H1 (cell line): Measurements from ENCODE around the gene HEPHL1. TPM values are rescaled to one million over a fixed set of nuclear protein-coding genes. Genes with fewer than 3 reads are reported as not detected.
"Not testable (repeated sequence)": the region's sequence is repeated elsewhere in the genome, so short reads cannot be mapped to it uniquely, and the experiment has no call there.

Source experiments
- CTCF ChIA-PET: fragments of 300-600 bp; sonication (Branson Sonifier 250); formaldehyde crosslinking; loops from one replicate; lab custom pipeline; 2021; ENCODE audit not compliant: partially characterized antibody; lab: Charles Lee
- POLR2A ChIA-PET: fragments of 300-600 bp; sonication (Branson Sonifier 250); formaldehyde crosslinking; loops from one replicate; lab custom pipeline; 2021; ENCODE audit warnings: inconsistent platforms; ENCODE audit not compliant: partially characterized antibody; lab: Charles Lee
- DNase-seq, 2 experiments: peaks; one replicate each; pipeline versions ENCODE4 v3.0.0 to v3.0.0-alpha.2; 2010 to 2022; ENCODE audit warnings: low spot score in 2 of 2, low read depth in 1 of 2, mixed read lengths in 1 of 2
- FAIRE-seq: peaks from 2 replicates; lab custom pipeline; 2011; peaks lifted over from hg19 to GRCh38; lab: Jason Lieb, UNC
- H2AFZ ChIP-seq: 2 replicates; pipeline ENCODE4 v1.8.1; 2012; ENCODE audit warnings: low read length, inconsistent platforms
- H2AK5ac ChIP-seq: 2 replicates; pipeline ENCODE4 v1.6.1; 2013; ENCODE audit warnings: low read depth, low read length
- H2BK120ac ChIP-seq: replicated peaks from 2 replicates; pipeline ENCODE3; 2013; ENCODE audit warnings: low read depth, low read length, inconsistent platforms
- H2BK12ac ChIP-seq: 2 replicates; pipeline ENCODE4 v1.6.1; 2013; ENCODE audit warnings: low read depth, low read length
- H2BK15ac ChIP-seq: 2 replicates; pipeline ENCODE4 v1.6.1; 2013; ENCODE audit warnings: low read length
- H2BK20ac ChIP-seq: 2 replicates; pipeline ENCODE4 v1.6.1; 2013; ENCODE audit warnings: low read length
- H2BK5ac ChIP-seq: 2 replicates; pipeline ENCODE4 v1.6.1; 2013; ENCODE audit warnings: low read depth, low read length
- H3K14ac ChIP-seq: 2 replicates; pipeline ENCODE4 v1.6.1; 2013; ENCODE audit warnings: inconsistent platforms; ENCODE audit not compliant: insufficient read length
- H3K18ac ChIP-seq: 2 replicates; pipeline ENCODE4 v1.6.1; 2013; ENCODE audit warnings: low read length; ENCODE audit errors: extremely low read depth
- H3K23ac ChIP-seq: 2 replicates; pipeline ENCODE4 v1.6.1; 2013; ENCODE audit warnings: inconsistent platforms; ENCODE audit not compliant: insufficient read length
- H3K23me2 ChIP-seq: 2 replicates; pipeline ENCODE4 v1.6.1; 2013; ENCODE audit warnings: low read depth, low read length
- H3K27ac ChIP-seq: 2 replicates; pipeline ENCODE4 v1.6.1; 2011; ENCODE audit warnings: low read depth, low read length, inconsistent platforms
- H3K27me3 ChIP-seq, 4 experiments: replicated peaks in 1 of 4; 1 replicate in 1 of 4; 2 replicates in 3 of 4; pipeline versions ENCODE4 v1.6.1 to v1.8.1; 2011 to 2013; ENCODE audit warnings: low read length in 3 of 4, mild to moderate bottlenecking in 3 of 4, inconsistent platforms in 2 of 4, mixed read lengths in 2 of 4, moderate library complexity in 1 of 4; ENCODE audit not compliant: control insufficient read depth in 3 of 4, insufficient read depth in 3 of 4; ENCODE audit errors: extremely low read depth in 1 of 4
- H3K36me3 ChIP-seq, 4 experiments: 2 replicates each; pipeline versions ENCODE4 v1.6.1 to v1.8.1; 2011 to 2013; ENCODE audit warnings: mild to moderate bottlenecking in 4 of 4, low read length in 3 of 4, moderate library complexity in 2 of 4, control low read depth in 1 of 4, inconsistent platforms in 1 of 4; ENCODE audit not compliant: insufficient read depth in 4 of 4, control insufficient read depth in 2 of 4
- H3K4ac ChIP-seq: replicated peaks from 2 replicates; pipeline ENCODE3; 2013; ENCODE audit warnings: low read length, low read depth, mixed read lengths, inconsistent platforms; ENCODE audit not compliant: insufficient read length
- H3K4me1 ChIP-seq, 4 experiments: replicated peaks in 1 of 4; 1 replicate in 1 of 4; 2 replicates in 3 of 4; pipeline versions ENCODE4 v1.6.1 to v1.8.1; 2011 to 2013; ENCODE audit warnings: low read length in 3 of 4, inconsistent platforms in 2 of 4, mixed read lengths in 1 of 4; ENCODE audit not compliant: insufficient read depth in 4 of 4, control insufficient read depth in 3 of 4
- H3K4me2 ChIP-seq, 2 experiments: 2 replicates each; pipeline versions ENCODE4 v1.6.1 to v1.8.1; 2011 to 2013; ENCODE audit warnings: low read depth in 2 of 2, low read length in 2 of 2, control low read depth in 1 of 2, inconsistent platforms in 1 of 2, mild to moderate bottlenecking in 1 of 2; ENCODE audit not compliant: insufficient read depth in 1 of 2
- H3K4me3 ChIP-seq, 4 experiments: fragments of 200-600, 300-600 bp in 1 of 4; sonication (generic), shearing (Covaris generic), sonication (Bioruptor Twin) in 1 of 4; 2 replicates each; pipeline versions ENCODE4 v1.5.1 to v1.8.1; 2011 to 2016; ENCODE audit warnings: low read length in 4 of 4, low read depth in 3 of 4, control low read depth in 2 of 4, inconsistent platforms in 2 of 4, mild to moderate bottlenecking in 2 of 4, mixed read lengths in 1 of 4, moderate library complexity in 1 of 4; ENCODE audit not compliant: insufficient read depth in 2 of 4; ENCODE audit errors: extremely low read depth in 1 of 4
- H3K56ac ChIP-seq: replicated peaks from 2 replicates; pipeline ENCODE3; 2013; ENCODE audit warnings: low read depth, mild to moderate bottlenecking, mixed read lengths, low read length, inconsistent platforms; ENCODE audit not compliant: insufficient read length
- H3K79me1 ChIP-seq: 2 replicates; pipeline ENCODE4 v1.6.1; 2013; ENCODE audit warnings: low read depth, low read length, control low read depth
- H3K79me2 ChIP-seq, 2 experiments: 2 replicates each; pipeline versions ENCODE4 v1.6.1 to v1.8.1; 2012 to 2013; ENCODE audit warnings: low read length in 2 of 2, mild to moderate bottlenecking in 2 of 2, inconsistent platforms in 1 of 2; ENCODE audit not compliant: insufficient read depth in 2 of 2, control insufficient read depth in 1 of 2
- H3K9ac ChIP-seq, 4 experiments: replicated peaks in 1 of 4; 1 replicate in 1 of 4; 2 replicates in 3 of 4; pipeline versions ENCODE4 v1.6.1 to v1.8.1; 2011 to 2013; ENCODE audit warnings: low read depth in 3 of 4, low read length in 3 of 4, control low read depth in 2 of 4, mild to moderate bottlenecking in 2 of 4, moderate library complexity in 2 of 4, inconsistent platforms in 1 of 4; ENCODE audit errors: extremely low read depth in 1 of 4
- H3K9me3 ChIP-seq, 2 experiments: 2 replicates each; pipeline versions ENCODE4 v1.6.1 to v1.8.1; 2012 to 2013; ENCODE audit warnings: mild to moderate bottlenecking in 2 of 2, moderate library complexity in 2 of 2, control low read depth in 1 of 2, inconsistent platforms in 1 of 2, low read depth in 1 of 2, low read length in 1 of 2, mixed read lengths in 1 of 2; ENCODE audit not compliant: insufficient read depth in 2 of 2
- H4K20me1 ChIP-seq, 2 experiments: replicated peaks in 1 of 2; 2 replicates each; pipeline versions ENCODE3 to v1.8.1; 2011 to 2013; ENCODE audit warnings: inconsistent platforms in 2 of 2, low read length in 2 of 2, mild to moderate bottlenecking in 1 of 2; ENCODE audit not compliant: insufficient read depth in 2 of 2, control insufficient read depth in 1 of 2
- H4K5ac ChIP-seq: 2 replicates; pipeline ENCODE4 v1.6.1; 2013; ENCODE audit warnings: low read length, low read depth, mixed read lengths, inconsistent platforms; ENCODE audit not compliant: insufficient read length
- H4K8ac ChIP-seq: 2 replicates; pipeline ENCODE4 v1.8.0; 2013; ENCODE audit warnings: mild to moderate bottlenecking, moderate library complexity, low read length, inconsistent platforms; ENCODE audit not compliant: insufficient read depth; ENCODE audit errors: extremely low read depth
- H4K91ac ChIP-seq: replicated peaks from 2 replicates; pipeline ENCODE3; 2013; ENCODE audit warnings: low read length, mixed read lengths, inconsistent platforms; ENCODE audit not compliant: insufficient read length
- RXRA ChIP-seq: IDR thresholded peaks from 2 replicates; pipeline ENCODE4 v1.6.1; 2011; ENCODE audit warnings: low read depth, mild to moderate bottlenecking, low read length, moderate library complexity; ENCODE audit not compliant: insufficient read depth
- WGBS, 2 experiments: shearing (Covaris generic) in 1 of 2; methylation state at CpG; one replicate each; pipeline versions ENCODE4 v1.1.6 to v1.1.7; 2013 to 2015; ENCODE audit warnings: low lambda C conversion rate in 2 of 2, mixed read lengths in 2 of 2, inconsistent platforms in 1 of 2, low coverage in 1 of 2, missing lambda C conversion rate in 1 of 2; ENCODE audit not compliant: insufficient replicate concordance in 2 of 2, insufficient coverage in 1 of 2, insufficient read length in 1 of 2; ENCODE audit errors: extremely low coverage in 1 of 2, missing lambda C conversion rate in 1 of 2; 5-methylcytosine and 5-hydroxymethylcytosine counted together
- polyA plus RNA-seq, 7 experiments: library from polyadenylated mRNA; depleted of rRNA in 3 of 7; stranded (reverse) in 5 of 7; unstranded in 2 of 7; fragments of >200 nt in 5 of 7; fragments of 200-250 nt in 2 of 7; gene quantifications; 1 replicate in 5 of 7; 2 replicates in 1 of 7; 4 replicates in 1 of 7; pipeline versions ENCODE4 v1.2.1 to v1.2.3, GENCODE V29; 2011 to 2013; ENCODE audit warnings: missing spikeins in 2 of 7, mixed read lengths in 2 of 7
- total RNA-seq: library from RNA; stranded (reverse); fragmentation: NEBNext Ultra II Directional; extraction: Animal tissue kit (Norgen Biotek cat#: 25700); gene quantifications from 2 replicates; pipeline ENCODE4 v1.2.1, GENCODE V29; 2021

HEPHL1 gene
- total and polyA plus RNA-seq, 2 of the 8 experiments (the other 6 are each of a cell fraction or from before 2014, with no cell fraction given): 0.09 to 0.11 TPM

DNA sequence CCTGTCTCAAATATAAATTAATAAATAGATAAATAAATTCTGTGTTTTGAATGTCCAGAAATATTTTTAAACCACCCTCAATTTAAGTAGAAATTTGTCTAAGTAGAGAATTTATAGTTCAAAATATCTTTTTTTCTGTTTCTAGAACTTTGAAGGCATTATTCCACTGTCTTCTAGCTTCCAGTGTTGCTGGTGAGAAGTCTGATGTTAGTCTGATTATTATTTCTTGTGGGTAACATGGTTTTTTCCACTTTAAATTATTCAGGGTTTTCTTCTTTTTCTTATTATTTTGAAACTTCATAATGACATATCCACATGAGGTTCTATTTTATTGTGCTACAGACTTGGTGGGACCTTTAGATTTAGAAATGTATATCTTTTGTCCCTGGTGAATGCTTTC is 46.4 kb upstream of the HEPHL1 start (continued):
- no peak for TF ChIP-seq RXRA
- TF ChIP-seq, all 59 proteins: peak for 0

DNA sequence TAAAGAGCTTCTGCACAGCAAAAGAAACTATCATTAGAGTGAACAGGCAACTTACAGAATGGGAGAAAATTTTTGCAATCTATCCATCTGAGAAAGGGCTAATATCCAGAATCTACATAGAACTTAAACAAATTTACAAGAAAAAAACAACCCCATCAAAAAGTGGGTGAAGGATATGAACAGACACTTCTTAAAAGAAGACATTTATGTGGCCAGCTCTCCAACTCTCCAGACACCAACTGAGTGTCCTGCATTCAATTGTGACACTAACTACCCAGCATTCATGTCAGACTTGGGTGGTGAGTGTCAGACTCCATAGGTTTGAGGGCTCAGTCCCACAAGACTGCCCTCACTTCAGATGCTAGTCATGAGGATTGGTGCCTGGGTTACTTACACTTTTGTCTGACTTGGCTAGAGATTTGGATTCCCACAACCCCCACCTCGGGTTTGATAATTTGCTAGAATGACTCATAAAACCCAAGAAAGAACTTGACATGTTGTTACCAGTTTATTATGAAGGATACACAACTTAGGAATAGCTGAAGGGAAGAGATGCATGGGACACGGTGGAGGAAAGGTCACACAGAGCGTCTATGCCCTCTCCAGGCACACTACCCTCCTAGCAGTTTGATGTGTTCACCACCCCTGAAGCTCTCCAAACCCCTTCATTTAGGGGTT is 44.4 kb upstream of the HEPHL1 start:
- H2BK120ac ChIP-seq, H3K4me1 ChIP-seq, H3K4me2 ChIP-seq, H3K79me1 ChIP-seq, H3K27me3 ChIP-seq, H3K9me3 ChIP-seq, H4K20me1 ChIP-seq, FAIRE-seq, H2BK20ac ChIP-seq, H3K4me3 ChIP-seq, H3K23me2 ChIP-seq, H4K91ac ChIP-seq, H3K4ac ChIP-seq, H2AK5ac ChIP-seq, H4K8ac ChIP-seq, H3K14ac ChIP-seq, H2BK5ac ChIP-seq, H2BK15ac ChIP-seq, DNase-seq, H2AFZ ChIP-seq, H3K18ac ChIP-seq, H3K36me3 ChIP-seq, H3K9ac ChIP-seq, H4K5ac ChIP-seq, H3K27ac ChIP-seq, POLR2A ChIA-PET, H3K56ac ChIP-seq, H2BK12ac ChIP-seq, H3K79me2 ChIP-seq, H3K23ac ChIP-seq: not testable (repeated sequence)
- WGBS, 2 experiments: 79% methylated on average over 3 of the region's 3 CpGs; no CpG with 5 or more reads in 1 of the 2 experiments
- CTCF ChIA-PET: interaction anchor here (1.4 kb wide), 1 partner anchor 55 kb away, joined by 4 read pairs; no protein-coding TSS in a partner anchor
